HG03045 (cell line): ENCODE data around the gene TMEM183A.
"Not testable (repeated sequence)": the region's sequence is repeated elsewhere in the genome, so short reads cannot be mapped to it uniquely, and the experiment has no call there.

Source experiments
- ATAC-seq: cut with Tn5 transposase; IDR thresholded peaks from one replicate; pipeline ENCODE4 v1.9.1; 2021; ENCODE audit warnings: mild to moderate bottlenecking, moderate library complexity; ENCODE audit not compliant: unreplicated experiment

TMEM183A gene

DNA sequence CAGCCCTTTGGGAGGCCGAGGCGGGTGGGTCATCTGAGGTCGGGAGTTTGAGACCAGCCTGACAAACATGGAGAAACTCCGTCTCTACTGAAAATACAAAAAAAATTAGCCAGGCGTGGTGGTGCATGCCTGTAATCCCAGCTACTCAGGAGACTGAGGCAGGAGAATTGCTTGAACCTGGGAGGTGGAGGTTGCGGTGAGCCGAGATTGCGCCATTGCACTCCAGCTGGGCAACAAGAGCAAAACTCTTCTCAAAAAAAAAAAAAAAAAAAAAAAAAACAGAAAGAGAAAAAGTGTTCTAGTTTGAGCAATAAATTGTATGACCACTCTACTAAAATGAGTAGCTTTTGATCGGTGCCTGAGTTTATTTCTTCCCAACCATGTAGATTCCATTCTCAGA, 21.1 kb upstream of the TMEM183A start:
- not testable (repeated sequence) for ATAC-seq

DNA sequence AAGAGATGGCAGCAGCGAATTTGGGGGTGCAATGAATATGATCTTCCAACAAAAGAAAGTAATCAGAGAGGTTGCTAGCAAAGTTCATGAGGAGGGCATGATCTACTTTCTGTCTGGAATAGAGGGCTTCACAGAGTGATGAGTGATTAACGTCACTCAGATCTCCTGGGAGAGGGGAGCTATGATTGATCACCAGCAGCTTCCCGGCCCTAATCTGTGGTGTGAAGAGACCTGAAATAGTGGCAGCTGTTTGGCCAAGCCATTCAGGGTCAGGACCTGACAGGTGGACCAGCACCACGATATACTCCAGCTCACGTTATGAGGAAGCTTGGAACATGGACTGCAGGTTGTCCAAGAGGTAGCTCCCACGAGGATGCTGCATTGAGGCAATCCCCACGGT, 19.9 kb upstream of the TMEM183A start:
- no peak for ATAC-seq

DNA sequence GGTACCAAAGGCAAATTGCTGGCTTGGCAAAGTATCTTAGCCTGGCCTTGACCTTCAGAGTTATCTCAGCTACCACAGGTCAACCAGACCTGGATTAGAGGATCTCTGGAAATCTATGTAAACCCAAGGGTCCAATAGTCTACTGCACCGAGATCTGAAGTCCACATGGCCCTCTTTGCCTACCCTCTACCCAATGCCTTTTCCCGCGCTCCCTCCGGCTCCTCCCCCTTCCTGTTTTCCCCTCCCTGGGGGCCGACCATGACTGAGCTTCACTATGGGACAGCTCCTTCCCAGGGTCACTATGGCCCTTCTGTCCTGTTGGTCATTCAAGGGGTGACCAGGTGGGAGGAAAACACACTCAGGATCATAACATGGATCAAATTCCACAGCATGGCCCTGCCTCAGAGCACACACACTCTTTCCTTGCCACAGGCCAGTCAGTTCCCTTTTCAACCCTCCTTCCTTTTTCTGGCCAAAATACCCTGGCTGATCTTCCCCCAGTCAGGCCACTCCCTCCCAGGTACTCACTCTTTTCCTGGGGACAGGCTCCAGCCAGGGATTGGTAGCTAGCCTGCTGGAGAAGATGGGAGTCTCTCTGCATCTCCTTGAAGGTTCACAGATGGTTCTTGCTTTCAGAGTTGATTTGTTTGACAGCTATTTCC, 19.1 kb upstream of the TMEM183A start:
- ATAC-seq, result no peak

DNA sequence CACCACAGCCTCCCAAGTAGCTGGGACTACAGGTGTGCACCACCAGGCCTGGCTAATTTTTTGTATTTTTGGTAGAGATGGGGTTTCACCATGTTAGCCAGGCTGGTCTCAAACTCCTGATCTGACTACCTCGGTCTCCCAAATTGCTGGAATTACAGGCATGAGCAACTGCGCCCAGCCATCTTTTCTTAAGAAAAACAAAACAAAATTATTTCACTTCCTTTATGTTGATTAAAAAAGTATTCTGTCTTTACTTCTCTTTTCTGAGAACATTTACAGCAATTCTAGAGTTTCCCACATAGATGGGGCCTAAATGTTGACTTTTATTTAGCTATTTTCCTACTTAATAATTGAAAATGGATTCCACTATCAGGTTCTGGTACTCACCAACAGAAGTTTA, 17.3 kb upstream of the TMEM183A start:
- no peak for ATAC-seq

DNA sequence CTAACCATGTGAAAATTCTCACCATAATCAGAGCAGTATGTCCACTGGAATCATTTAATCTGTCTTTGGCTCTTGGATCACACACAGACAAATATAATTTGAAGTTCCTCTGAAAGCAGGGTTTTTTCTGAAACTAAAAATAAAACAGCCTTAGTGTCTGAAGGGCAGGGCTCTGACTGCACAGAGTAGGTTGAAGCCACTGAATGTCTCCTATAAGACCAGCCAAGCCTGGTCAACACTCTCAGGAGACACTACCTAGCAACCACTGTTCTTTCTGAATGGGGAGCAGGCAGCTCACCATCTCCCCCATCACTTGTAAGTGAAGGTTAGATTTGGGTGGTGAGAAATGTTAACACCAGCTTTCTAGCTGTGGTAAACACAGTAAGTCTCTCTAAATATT, 16.1 kb upstream of the TMEM183A start:
- ATAC-seq, result no peak

DNA sequence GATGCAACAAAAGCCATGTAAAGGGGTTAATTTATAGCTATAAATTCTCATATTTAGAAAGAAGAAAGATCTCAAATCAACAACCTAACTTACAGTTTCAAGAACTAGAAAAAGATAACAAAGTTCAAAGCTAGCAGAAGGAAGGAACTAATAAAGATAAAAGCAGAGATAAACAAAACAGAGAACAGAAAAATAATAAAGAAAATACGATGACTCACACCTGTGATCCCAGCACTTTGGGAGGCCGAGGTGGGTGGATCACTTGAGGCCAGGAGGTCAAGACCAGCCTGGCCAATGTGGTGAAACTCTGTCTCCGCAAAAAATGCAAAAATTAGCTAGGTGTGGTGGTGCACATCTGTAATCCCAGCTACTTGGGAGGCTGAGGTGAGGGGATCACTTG, 12.4 kb upstream of the TMEM183A start:
- ATAC-seq, result no peak

DNA sequence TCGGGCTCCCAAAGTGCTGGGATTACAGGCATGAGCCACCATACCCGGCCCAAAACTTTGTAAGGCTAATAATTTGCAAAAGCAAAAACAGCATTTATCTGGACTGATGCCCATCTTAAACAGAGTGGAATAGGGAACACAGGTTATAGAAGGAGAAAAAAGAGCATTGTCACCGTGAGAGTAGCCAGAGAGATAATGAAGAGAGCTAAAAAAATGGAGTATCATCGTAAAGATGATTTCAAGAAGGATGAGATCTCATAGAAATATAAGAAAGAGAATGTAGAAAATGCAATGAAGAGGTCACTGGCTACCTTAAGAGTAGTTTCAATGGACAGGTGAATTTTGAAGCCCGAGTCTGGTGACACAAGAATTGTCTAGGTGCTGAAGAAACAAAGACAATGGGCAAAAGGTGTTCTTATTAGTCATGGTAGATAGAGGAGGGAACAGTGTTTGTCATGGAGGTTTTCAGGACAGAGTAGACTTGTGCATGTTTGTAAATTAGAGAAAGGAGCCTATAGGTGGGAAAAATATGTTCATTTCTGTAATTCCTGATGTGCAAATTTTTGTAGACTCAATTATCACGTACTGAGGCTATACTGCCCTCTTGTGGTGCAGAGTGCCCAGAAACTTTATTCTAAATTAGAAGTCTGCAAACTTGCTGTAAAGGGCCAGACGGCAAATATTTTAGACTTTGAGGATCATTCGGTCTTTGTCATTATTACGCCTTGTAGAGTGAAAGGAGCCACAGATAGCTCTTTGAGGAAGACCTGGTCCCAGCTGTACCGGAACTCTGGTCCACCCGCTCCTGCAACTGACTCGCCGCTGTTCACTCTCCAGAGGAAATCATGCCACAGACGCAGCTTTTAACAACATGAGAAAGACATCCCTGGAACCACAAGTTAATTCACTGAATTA, 8.1 kb upstream of the TMEM183A start:
- ATAC-seq, result no peak

DNA sequence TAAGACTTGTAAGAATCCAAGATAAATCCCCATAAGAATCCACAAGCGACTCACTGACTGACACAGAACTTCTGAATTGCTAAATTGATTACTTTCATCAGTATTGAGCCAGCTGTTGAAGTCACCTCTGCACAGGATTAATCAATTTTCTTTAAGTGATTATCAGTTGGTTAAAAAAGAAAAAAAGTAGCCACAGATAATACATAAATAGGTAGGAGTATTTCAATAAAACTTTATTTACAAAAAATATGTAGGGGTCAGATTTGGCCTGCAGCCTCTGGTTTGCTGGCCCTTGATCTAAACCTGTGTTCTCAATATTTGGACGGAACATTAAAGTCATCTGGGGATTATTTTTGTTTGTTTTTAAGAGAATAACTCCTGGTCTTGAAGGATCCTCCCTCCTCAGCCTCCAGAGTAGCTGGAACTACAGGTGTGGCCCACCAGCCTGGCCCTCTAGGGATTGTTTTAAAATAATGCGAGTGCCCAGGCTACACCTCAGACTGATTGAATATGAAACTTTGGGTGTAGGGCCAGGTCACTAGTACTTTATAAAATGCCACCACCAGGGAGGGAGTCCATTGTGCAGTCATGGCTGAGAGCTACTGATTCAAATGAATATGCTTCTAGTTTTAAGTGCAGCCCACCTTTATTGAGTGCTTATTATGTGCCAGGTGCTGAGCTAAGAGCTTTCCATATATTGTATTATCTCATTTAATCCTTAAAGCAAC, 6.8 kb upstream of the TMEM183A start:
- no peak for ATAC-seq

DNA sequence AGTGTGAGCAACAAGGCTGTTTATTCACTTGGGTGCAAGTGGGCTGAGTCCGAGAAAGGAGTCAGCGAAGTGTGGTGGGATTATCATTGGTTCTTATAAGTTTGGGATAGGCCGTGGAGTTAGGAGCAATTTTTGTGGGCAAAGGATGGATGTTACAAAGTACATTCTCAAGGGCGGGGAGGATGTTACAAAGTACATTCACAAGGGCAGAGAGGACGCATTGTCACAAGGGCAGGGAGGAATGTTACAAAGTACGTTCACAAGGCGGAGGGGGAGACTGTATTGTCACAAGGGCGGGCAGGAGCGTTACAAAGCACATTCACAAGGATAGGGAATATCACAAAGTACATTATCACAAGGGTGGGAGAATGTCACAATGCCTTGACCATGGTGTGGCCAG, 5.2 kb upstream of the TMEM183A start:
- ATAC-seq, result no peak

DNA sequence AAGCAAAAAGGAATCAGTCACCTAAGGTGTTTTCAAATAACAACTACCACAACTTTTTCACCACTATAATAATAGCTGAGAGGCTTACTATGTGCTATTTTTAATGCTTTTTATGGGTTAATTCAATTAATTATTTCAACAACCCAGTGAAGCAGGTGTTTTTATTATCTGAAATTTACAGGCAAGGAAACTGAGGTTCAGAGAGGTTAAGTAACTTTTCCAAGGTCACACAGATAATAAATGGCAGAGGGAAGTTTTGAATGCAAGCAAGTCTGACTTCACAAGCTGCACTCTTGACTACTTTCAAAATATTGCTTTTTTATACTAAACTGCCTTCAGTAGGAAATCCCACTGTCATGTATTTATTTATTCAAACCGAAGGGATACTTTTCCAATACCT, 4.2 kb upstream of the TMEM183A start:
- no peak for ATAC-seq

DNA sequence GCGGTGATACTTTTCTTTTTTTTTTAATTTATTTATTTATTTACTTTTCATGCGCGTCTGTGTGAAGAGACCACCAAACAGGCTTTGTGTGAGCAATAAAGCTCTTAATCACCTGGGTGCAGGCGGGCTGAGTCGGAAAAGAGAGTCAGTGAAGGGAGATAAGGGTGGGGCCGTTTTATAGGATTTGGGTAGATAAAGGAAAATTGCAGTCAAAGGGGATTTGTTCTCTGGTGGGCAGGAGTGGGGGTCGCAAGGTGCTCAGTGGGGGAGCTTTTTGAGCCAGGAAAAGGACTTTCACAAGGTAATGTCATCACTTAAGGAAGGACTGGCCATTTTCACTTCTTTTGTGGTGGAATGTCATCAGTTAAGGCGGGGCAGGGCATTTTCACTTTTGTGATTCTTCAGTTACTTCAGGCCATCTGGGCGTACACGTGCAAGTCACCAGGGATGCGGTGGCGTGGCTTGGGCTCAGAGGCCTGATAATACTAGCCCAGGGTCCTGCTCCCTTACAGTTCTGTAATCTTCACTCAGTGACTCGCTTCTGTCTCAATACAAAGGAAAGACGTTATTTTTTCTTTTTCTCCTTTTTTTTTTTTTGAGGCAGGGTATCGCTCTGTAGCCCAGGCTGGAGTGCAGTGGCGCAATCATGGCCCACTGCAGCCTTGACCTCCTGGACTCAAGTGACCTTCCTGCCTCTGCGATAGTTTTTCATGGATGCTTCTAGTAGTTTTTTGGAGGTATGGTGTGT, 1.6 kb upstream of the TMEM183A start:
- not testable (repeated sequence) for ATAC-seq

DNA sequence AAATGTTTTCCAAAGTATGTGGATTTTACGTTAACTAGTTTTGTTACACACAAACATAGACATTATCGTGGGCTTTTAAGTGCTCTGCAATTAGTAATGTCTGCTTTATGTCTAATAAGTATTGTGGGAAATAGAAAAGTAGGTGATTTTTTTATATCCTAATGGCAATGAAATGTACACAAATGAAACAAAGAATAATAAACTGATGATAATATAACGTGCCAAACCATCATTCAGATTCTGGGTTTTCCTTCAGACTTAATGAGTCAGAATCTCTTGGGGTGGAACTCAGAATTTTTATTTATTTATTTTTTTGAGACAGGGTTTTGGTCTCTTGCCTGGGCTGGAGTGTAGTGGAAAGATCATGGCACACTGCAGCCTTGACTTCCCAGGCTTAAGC, 2.0 kb downstream of the TMEM183A start:
- no peak for ATAC-seq

DNA sequence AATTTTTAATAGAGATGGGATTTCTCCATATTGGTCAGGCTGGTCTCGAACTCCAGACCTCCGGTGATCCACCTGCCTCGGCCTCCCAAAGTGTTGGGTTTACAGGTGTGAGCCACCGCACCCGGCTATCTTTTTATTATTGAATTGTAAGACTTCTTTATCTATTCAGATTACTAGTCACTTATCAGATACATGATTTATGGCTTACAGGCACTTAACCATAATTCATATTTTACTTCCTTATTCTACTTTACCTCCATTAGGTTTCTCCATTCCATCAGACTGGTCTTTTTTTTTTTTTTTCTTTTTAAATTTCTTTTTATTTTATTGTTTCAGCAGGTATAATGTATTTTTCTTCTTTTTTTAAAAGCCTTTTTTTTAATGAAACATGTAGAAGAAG, 4.4 kb downstream of the TMEM183A start:
- ATAC-seq, result no peak

DNA sequence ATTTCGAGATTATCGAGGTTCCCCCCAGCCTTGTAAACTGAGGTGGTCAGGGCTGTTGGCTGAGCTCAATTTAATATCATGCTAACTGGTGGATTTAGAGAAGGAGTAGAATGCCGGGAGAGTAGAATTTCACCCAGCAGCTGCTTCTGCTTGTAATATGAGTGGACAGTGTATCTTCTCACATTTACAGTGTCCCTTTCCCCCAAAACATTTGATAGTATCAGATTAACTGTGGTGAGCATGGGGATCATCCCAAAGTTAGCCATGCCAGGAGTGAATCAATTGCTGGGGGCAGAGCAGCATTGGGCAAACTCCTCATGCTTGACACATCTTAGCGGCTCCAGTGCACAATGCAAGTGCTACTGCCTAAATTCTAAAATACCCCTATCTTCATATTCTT, 9.9 kb downstream of the TMEM183A start:
- no peak for ATAC-seq

DNA sequence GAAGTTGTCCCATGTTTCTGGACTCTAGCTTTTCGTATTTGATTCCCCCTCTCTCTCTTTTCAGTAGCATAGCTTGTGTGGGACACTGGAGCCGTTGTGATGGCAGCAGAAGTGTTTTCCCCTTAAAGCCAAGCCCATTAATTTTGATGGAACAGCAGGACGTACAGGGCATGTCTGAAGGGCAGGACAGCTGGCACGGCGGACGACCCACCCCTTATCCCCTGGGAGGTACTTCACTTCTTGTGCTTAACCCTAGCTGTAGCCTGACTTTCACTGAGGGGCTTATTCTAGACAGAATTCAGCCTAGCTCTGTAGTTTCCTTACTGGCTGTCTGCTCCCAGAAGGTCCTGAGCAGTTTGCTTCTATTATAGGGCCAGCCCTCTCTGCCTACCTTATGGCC, 10.5 kb downstream of the TMEM183A start:
- no peak for ATAC-seq

DNA sequence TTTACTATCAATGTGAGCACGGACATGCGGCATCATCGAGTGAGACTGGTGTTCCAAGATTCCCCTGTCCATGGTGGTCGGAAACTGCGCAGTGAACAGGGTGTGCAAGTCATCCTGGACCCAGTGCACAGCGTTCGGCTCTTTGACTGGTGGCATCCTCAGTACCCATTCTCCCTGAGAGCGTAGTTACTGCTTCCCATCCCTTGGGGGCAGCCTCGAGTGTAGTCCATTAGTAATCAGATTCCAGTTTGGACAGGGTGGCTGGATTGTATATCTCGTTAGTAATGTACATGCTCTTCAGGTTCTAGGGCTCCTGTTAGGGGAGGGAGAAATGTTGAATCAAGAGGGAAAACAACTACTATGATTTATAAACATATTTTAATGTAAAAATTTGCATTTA, 15.7 kb downstream of the TMEM183A start:
- not testable (repeated sequence) for ATAC-seq

DNA sequence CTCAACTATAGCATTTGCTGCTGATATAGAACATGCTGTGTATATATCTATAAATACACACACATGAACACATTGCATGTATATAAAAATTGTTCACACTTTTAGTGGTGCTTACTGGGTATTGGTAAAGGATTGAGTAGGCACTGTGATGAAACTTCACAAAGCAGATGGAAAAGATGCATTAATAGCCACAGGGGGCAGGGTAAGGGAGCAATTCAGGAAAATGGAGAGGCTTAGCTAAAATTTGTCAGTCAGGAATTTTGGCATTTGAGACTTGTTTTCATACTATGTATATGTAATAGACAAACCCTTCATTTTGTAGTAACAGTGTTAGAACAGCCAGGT, 18.5 kb downstream of the TMEM183A start:
- no peak for ATAC-seq

DNA sequence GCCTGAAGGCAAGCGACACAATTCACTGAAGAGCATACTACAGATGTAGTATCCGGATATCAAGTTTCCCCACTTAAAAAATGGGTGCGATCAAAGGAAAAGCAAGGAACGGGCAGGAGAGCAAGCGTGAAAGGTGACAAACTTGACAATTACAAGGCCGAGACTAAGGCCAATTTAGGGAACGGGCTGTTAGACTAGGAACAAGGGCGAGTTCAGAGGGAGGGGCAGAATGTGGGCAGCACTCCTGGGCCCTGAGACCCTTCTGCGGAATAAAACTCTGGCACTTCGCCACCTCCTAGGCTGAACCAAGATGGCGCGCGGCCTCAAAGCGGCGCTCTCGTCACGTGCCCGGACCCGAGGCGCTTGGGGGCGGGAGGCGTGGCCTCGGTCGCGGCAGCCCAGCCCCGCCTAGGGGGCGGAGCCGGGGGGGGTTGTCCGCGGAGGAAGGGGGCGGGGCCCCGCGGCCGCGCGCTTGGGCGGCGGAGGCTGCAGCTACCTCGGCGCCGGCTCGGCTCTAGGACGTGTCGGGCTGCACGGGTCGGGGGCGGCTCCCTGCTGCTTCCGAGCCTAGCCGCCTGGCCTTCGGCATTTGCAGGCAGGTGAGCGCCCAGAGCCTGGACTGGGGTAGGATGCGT, 19.0 kb downstream of the TMEM183A start, which contains the start of gene PPFIA4:
Gene PPFIA4 (plus strand): TSS at position 461 of the 635 bp plus-strand sequence. CDS start 12,518 bp downstream, outside the sequence.
- peak; percentile 81 for ATAC-seq

DNA sequence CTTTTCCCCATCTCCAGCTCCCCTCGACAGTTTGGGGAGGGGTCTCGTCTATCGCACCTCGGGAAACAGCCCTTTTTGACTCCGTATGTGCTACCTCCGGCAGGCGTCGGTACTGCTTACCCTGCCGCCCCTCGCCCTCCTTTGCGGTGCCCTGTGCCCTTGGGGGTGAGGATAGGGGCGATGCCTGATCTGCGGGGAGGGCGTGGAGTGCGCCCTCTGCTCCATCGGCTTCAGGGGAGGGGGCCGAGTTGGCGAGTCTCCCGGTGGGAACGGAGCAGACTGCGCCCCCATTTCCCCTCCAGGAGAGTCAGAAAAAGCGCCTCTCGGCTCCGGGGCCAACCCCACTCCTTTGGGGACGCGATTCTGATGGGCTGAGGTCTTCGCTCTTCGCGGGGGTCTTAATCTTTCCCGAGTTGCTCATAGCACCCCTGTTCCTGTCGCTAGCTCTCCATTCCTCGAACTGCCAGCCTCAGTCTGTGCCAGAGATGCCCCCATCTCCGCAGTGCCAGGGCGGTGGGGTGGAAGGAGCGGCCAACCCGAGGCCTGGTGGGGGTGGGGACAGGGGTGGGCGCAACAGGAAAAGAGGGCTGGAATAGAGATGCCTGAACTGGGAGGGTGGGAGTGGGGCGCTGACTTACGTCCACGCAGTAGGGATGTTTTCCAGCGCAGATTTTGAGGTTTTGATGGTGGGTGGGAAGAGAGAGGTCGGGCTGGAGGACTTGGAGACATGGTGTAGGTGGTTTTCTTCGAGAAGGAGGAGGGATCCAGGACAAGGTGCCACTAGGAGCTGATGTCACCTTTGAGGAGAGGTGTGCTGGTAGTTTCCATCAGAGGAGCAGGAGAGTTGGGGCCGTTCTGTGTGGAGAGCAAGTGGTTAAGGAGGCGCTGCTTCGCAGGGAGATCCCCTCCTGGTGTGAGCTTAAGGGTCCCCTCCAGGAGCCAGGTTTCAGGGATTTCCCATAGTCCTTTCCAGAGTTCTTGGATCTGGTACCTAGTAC, 19.8 kb downstream of the TMEM183A start:
- ATAC-seq, result peak; percentile 13
